GM18858 (cell line): ENCODE measurements around the gene WNK4.
"Not testable (repeated sequence)": the region's sequence is repeated elsewhere in the genome, so short reads cannot be mapped to it uniquely, and the experiment has no call there.

Source experiments
- ATAC-seq: cut with Tn5 transposase; IDR thresholded peaks from one replicate; pipeline ENCODE4 v1.9.1; 2021; ENCODE audit not compliant: unreplicated experiment

The WNK4 gene

DNA sequence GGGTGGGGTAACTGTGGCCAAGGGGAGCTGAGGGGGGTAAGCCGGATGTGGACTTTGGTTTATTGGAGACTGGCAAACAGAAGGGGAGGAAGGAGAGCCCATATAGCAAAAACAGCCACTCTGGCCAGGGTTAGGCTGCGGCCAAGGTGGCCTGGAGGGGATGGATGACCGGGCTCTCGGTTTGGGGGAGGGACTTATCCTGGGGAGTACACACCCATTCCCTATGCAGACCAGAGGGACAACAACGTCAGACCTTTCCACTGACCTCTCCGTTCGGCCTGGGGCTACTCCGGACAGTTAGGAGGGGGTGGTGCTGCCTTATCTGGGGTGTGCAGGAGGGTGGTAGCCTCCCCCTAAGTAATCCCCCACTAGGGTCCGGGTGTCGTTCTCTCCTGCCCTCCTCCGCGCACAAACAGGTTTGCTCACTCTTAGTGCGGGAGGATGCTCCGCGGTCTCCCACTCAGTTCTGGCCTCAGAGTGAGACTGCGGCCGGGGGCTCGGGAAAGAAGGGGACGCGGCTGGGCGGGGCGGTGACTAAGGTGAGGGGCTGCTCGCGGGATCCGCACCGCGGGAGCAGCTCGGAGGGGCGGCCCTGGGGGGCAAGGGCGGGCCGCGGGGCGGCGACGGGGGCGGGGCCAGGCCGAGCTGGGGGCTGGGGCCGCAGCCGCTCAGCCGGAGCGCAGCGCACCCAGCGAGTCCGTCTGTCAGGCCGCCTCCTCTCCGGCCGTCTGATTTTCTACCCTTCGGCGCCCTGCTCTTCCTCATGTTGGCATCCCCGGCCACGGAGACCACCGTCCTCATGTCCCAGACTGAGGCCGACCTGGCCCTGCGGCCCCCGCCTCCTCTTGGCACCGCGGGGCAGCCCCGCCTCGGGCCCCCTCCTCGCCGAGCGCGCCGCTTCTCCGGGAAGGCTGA lies at the start of gene WNK4:
TSS of gene WNK4 (plus strand) at position 675 of the 915 bp plus-strand sequence. CDS start at position 764, 89 bp downstream.
- ATAC-seq: no peak

DNA sequence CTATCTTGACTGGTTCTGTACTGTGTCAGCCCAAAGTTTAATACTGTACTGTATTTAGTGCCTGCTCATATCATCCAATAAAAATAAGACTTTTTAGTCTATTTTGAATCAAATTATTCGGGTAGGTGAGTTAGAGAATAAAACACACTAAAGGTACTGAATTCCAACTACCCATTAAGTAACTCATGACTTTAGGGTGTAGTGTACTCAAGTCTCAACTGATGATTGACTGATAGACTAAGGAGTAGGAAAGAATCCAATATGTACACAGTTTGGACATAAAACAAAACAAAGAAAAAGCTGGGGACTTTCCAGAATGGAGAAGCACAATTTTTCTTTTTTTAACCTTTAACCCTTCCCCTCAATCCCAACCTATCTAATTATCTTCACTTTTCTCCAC lies 39.7 kb upstream of the WNK4 start:
- no peak for ATAC-seq

DNA sequence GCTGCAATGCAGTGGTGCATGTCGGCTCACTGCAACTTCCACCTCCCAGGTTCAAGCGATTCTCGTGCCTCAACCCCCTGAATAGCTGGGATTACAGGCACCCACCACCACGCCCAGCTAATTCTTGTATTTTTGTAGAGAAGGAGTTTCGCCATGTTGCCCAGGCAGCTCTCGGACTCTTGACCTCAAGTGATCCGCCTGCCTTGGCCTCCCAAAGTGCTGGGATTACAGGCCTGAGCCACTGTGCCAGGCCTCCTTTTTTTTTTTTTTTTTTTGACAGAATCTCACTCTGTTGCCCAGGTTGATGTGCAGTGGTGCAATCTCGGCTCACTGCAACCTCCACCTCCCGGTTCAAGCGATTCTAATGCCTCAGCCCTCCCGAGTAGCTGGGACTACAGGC lies 37.5 kb upstream of the WNK4 start:
- not testable (repeated sequence) for ATAC-seq

- no peak for ATAC-seq
These were observed 36.7 kb upstream of the WNK4 start for GRCh38 chr17:42743595-42744282.

DNA sequence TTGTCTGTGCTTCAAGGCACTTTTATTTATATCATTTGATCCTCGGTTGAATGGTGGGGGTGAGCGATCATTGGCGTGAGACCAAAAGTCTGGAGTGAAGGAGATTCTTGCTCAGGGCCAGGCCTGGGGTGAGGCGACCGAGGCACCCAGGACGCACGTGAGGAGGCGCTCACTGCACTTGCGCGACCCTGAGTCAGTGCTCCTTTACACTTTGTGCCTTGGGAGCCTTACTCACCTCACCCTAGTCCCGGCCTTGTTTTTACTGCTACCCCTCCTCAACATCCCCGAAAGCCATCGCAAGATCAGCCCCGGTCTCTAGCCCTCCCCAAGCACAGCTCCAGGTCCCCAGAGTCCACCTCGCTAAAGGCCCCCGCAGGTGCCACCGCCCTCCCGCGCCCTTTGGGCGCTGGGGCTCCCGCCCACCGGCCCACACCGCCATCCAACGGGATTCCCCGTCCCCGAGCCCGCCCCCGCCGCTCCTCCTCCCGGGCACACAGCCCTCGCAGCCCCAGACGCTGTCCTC lies 36.1 kb upstream of the WNK4 start:
- ATAC-seq: peak; percentile 9

- peak; percentile 58 for ATAC-seq
These were observed 35.4 kb upstream of the WNK4 start, which contains the start of gene EZH1 for GRCh38 chr17:42744806-42745617. Gene EZH1 (minus strand): TSS chr17:42745040. CDS start chr17:42728941, 16,099 bp downstream.

DNA sequence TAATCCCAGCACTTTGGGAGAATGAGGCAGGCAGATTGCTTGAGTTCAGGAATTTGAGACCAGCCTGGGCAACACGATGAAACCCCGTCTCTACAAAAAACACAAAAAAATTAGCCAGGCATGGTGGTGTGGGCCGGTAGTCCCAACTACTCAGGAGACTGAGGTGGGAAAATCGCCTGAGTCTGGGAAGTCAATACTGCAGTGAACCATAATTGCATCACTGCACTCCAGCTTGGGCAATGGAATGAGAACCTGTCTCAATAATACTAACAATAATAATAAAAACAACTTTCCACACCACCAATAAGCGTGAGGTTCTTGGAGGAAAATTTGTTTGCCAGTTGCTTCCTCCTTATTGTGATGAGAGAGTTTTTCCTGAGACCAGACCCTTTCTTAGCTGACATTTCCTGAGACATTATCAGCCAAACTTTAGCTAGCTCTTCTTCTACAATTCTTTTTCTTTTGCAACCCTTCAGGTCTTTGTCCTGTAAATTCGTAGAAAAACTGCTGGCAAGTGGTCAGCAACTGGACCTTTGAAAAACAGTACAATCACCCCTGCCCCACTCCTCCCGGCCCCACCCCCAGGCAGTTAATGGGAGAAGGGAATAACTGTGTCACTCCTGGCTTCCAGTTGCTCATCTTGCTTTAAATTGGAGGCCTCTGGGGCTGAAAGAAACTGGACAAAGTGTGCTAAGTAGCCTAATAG lies 32.1 kb upstream of the WNK4 start:
- ATAC-seq: no peak

DNA sequence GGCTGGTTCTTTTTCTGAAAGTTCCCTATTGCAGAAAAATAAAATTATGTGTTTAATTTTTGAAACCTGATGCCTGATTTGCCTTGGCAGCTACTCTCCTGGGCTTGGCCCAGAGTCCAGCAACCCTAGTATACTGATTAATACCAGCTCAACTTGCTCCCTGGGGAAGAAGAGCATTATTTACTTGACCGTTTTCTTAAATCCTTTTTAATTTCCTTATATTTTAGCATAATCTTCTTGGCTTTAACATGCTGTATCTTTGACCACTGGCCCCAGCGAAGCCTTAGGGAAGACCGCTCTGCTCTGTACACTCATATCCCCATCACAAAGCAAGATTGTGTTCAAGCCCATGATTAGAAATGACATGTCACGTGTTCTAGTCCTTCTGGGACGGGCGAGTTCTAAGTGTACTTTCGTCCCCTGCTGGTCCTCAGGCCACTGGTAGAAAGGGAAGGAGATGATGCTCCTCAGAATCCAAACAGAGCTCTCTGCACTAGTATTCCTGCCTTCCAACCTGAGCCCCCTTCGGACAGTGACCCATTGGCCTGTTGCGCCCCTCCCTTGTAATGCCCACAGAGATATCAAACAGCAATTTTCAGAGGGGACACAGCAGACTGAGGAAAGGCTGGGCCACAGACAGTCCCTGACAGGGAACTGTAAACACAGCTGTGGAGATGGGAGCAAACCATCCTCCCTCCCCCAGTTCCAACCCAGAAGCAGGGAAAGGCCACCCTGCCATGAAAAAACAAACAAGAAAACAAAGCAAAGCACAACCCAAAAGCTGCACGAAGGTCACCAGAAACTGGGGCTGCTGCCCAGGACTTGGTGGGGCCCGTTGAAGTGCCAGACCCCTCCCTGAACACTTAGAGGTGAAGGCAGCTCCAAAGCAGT lies 31.3 kb upstream of the WNK4 start:
- ATAC-seq: no peak

- no peak for ATAC-seq
These were observed 29.6 kb upstream of the WNK4 start for GRCh38 chr17:42750739-42751344.

GRCh38 chr17:42751628-42752027 lies 28.8 kb upstream of the WNK4 start:
- ATAC-seq: no peak

GRCh38 chr17:42754782-42755181 lies 25.6 kb upstream of the WNK4 start:
- ATAC-seq: no peak

DNA sequence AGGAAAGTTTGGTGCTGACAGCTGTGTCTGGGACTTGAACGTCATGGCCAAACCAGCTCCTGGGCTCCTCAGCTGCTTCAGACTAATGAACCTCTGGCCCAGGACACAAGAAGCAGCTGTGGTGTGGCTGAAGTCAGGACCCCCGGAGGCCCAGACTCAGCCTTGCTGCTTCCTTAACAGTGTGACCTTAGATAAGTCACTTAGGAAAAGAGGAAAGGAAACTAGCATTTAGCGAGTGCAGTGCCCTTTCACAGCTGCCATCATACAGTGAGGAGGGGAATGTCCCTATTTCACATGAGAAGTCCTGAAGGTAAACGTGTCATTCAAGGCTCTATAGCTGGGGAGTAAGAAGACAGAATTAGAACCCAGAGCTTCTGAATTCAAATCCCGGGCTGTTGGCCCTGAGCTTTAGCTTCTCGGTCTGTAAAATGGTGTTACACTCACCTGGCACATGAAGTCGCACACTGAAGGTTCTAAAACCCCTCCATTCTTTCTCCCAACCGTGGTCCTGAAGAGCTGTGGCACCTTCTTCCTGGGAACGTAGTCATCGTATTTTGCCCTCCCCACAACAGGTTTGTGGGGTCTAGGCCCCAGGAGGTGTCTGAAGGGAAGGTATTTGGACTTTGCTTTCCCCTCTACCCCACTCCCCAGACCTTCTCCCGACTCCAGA lies 20.3 kb upstream of the WNK4 start:
- no peak for ATAC-seq

GRCh38 chr17:42760652-42761581 lies 19.5 kb upstream of the WNK4 start, which contains the start of gene RAMP2:
Gene RAMP2 (plus strand): TSS chr17:42761227. CDS start chr17:42761262, 35 bp downstream.
- no peak for ATAC-seq

DNA sequence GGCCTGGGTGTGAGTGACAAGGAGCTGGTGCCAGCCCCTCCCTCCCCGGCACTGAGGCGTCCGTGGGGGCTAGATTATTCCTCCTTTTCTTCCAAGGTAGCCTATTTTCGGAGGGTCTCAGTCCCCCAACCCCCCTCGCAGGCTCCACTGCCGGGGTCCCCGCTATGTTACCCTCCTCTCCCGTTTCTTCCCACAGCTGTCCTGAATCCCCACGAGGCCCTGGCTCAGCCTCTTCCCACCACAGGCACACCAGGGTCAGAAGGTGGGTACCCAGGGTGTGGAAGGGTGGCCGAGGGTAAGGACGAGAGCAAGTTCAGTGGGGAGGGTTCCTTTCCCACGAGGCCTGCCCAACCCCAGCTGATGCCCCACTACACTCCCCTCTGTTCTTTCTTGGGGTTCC lies 18.8 kb upstream of the WNK4 start:
- no peak for ATAC-seq

DNA sequence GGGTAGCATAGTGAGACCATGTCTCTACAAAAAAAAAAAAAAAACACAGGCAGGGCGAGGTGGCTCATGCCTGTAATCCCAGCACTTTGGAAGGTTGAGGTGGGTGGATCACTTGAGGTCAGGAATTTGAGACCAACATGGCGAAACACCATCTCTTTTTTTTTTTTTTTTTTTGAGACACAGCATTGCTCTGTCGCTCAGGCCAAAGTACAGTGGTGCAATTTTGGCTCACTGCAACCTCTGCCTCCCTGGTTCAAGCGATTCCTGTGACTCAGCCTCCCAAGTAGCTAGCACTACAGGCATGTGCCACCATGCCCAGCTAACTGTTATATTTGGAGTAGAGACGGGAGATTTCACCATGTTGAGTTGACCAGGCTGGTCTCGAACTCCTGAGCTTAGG lies 14.3 kb upstream of the WNK4 start:
- no peak for ATAC-seq

DNA sequence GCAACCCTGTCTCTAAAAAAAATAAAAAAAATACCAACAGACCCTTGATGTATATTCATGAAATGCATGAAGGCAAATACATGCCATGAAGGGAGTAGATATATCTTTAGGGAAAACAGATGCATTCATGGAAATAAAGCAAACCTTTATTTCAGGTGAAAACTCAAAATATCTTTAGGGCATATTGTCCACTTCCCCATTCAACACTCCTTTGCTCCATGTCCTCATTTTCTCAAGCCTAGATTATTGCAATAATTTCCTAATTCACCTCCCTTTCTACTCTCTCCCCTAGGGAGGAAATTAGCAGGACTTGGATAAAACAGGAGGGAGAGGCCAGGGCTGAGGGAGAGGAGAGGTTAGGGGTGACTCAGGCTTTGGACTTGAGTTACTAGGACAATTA lies 12.9 kb upstream of the WNK4 start:
- no peak for ATAC-seq

DNA sequence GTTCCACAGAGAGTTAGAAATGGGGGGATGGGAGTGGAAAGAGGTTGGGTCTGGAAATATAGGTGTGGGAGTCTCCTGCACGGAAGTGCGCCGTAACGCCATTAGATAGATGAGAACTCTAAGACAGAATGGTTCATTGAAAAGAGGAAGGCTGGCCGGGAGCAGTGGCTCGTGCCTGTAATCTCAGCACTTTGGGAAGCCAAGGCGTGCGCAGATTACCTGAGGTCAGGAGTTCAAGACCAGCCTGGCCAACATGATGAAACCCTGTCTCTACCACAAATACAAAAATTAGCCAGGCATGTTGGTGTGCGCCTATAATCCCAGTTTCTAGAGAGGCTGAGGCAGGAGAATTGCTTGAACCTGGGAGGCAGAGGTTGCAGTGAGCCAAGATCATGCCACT lies 12.4 kb upstream of the WNK4 start:
- not testable (repeated sequence) for ATAC-seq
